Fibroblast of lung (primary cell): ENCODE data around the gene NLRP1. TPM values are rescaled to one million over a fixed set of nuclear protein-coding genes. Genes with fewer than 3 reads are reported as not detected.

ENCODE experiments used
- DNase-seq, 2 donors: peaks; one replicate each; pipeline versions ENCODE4 v3.0.0 to v3.0.0-alpha.2; 2010; ENCODE audit warnings: low read depth in 2 of 2
- H2AFZ ChIP-seq: 2 replicates; pipeline ENCODE4 v1.5.1; 2012; ENCODE audit warnings: low read length, control low read depth, inconsistent platforms
- H3K27ac ChIP-seq: 2 replicates; pipeline ENCODE4 v1.5.1; 2011; ENCODE audit warnings: low read length, control low read depth; ENCODE audit not compliant: insufficient read depth
- H3K27me3 ChIP-seq: 2 replicates; pipeline ENCODE4 v1.5.1; 2011; ENCODE audit warnings: mild to moderate bottlenecking, low read length; ENCODE audit not compliant: control insufficient read depth, insufficient read depth
- H3K36me3 ChIP-seq: 2 replicates; pipeline ENCODE4 v1.5.1; 2011; ENCODE audit warnings: low read length; ENCODE audit not compliant: control insufficient read depth, insufficient read depth
- H3K4me1 ChIP-seq: 2 replicates; pipeline ENCODE4 v1.5.1; 2011; ENCODE audit warnings: low read length; ENCODE audit not compliant: control insufficient read depth, insufficient read depth; ENCODE audit errors: extremely low read depth
- H3K4me2 ChIP-seq: 2 replicates; pipeline ENCODE4 v1.5.1; 2011; ENCODE audit warnings: low read length, control low read depth; ENCODE audit not compliant: insufficient read depth; ENCODE audit errors: extremely low read depth
- H3K4me3 ChIP-seq, 4 experiments: fragments of 200-600 bp in 1 of 4; sonication (generic) in 1 of 4; replicated peaks in 1 of 4; 2 replicates each; pipeline ENCODE4 v1.5.1; 2011 to 2016; ENCODE audit warnings: low read length in 4 of 4, low read depth in 3 of 4, mild to moderate bottlenecking in 3 of 4, control low read depth in 2 of 4, inconsistent platforms in 1 of 4, mixed read lengths in 1 of 4; ENCODE audit not compliant: insufficient read depth in 1 of 4; ENCODE audit errors: control extremely low read depth in 1 of 4
- H3K79me2 ChIP-seq: 2 replicates; pipeline ENCODE4 v1.5.1; 2012; ENCODE audit warnings: mild to moderate bottlenecking, low read length, inconsistent platforms; ENCODE audit not compliant: control insufficient read depth, insufficient read depth
- H3K9ac ChIP-seq: 2 replicates; pipeline ENCODE4 v1.5.1; 2011; ENCODE audit warnings: mild to moderate bottlenecking, low read length, control low read depth; ENCODE audit not compliant: insufficient read depth
- H3K9me3 ChIP-seq: 2 replicates; pipeline ENCODE4 v1.5.1; 2012; ENCODE audit warnings: low read depth, low read length; ENCODE audit not compliant: control insufficient read depth, insufficient read depth
- H4K20me1 ChIP-seq: 2 replicates; pipeline ENCODE4 v1.5.1; 2011; ENCODE audit warnings: low read length; ENCODE audit not compliant: control insufficient read depth, insufficient read depth; ENCODE audit errors: extremely low read depth
- CTCF ChIP-seq, 2 donors: IDR thresholded peaks in 1 of 2; conservative IDR thresholded peaks in 1 of 2; 1 replicate in 1 of 2; 2 replicates in 1 of 2; pipeline ENCODE4 v1.5.1; 2011 to 2012; ENCODE audit warnings: low read length in 2 of 2, control low read depth in 1 of 2, inconsistent platforms in 1 of 2, low read depth in 1 of 2, mild to moderate bottlenecking in 1 of 2
- EZH2 ChIP-seq: IDR thresholded peaks from 2 replicates; pipeline ENCODE4 v1.5.1; 2012; ENCODE audit warnings: low read length, control low read depth, mild to moderate bottlenecking; ENCODE audit errors: missing control alignments
- polyA plus RNA-seq, 2 donors: library from polyadenylated mRNA; depleted of rRNA in 1 of 2; stranded (reverse) in 1 of 2; unstranded in 1 of 2; fragments of >200 nt; gene quantifications; 2 replicates each; pipeline ENCODE4 v1.2.1, GENCODE V29; 2011 to 2012; ENCODE audit warnings: missing spikeins in 1 of 2
- total RNA-seq: library from RNA; depleted of rRNA; stranded (reverse); fragments of >200 nt; gene quantifications from 2 replicates; pipeline ENCODE4 v1.2.1, GENCODE V29; 2014

NLRP1 gene
- total and polyA plus RNA-seq, 2 donors (not counting 1 experiment from before 2014, with no cell fraction given): 22.1 to 23.1 TPM

DNA sequence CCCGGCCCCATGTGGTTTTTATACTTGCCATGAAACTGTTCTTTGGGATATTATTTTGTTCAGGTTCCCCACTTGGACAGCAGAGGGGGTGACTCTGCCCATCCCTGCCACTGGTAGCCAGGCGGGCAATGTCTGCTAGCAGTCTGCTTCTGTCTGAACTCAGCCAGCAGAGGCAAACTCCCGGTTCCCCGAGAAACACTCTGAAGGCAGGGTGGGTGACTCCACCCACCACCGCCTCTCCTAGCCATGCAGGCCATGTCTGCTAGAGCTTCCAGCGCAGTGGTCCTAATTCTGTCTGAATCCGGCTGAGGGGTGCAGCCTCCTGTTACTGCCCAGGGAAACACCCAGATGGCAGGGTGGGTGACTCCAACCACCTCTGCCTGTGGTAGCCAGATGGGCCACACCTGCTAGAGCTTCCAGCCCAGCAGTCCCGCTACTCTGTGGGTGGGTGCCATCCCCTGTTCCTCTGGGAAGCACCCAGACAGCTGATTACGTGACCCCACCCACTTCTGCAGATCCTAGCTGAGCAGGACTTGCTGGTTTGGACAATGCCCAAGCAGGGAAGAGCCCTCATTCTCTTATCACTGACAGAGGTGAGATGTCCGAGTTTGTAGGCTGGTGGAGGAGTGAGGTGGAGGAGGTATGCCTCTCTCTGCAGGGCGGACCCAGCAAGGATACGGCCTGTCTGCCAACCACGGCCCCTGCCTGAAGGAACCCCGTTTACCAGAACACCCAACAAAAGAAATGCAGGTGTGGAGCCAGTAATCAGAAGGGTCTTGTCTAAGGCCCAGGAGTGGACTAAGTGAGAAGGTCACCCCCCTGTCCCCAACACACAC is 22.4 kb downstream of the NLRP1 start:
- no peak for DNase-seq
- Histone ChIP-seq H2AFZ (no peak overlapping the region), H3K4me1 (peaks cover 3% of the 10 kb centered on the region), H3K79me2 (no peaks in the 10 kb centered on the region), H3K9me3 (no peaks in the 10 kb centered on the region), H3K4me2 (no peak overlapping the region), H3K27ac (no peak overlapping the region), H3K27me3 (no peaks in the 10 kb centered on the region), H3K36me3 (peaks cover 3% of the 10 kb centered on the region), H4K20me1 (no peaks in the 10 kb centered on the region), H3K4me3 (no peak overlapping the region), H3K9ac (no peak overlapping the region)
- no peak for TF ChIP-seq EZH2
- TF ChIP-seq CTCF (conservative IDR thresholded peaks at IDR 0.05 in 1 of 2, IDR thresholded peaks at IDR 0.05 in 1 of 2; ENCODE audit: low read depth in 1 of 2, low read length in 2 of 2): no peak

DNA sequence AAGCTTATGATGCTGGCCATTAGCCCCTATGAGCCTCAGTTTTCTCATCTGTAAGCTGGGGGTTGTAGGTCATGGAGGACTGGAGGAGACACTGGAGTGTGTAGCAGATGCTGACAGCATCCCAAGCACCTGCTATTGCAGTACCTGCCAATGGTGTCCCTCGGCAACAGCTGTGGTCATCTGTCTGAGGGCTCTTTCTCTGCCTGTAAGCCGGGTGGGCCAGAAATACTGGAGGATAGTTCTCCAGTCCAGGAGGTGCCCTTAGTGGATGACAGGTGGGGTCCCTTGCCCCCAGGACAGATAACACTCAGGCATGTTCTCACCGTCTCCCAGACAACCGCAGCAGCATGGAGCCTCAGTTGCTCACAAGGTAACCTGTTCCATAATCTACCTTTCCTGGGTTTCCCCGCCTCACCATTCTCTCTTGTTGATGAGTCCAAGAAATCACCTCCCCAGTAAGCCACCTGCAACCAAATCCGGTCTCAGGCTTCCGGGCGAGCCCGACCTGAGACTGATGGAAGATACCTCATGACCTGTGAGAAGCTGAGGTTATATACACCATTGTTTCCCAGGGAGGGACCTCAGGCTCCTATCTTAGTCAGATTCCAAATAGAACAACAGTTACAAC is 23.8 kb downstream of the NLRP1 start:
- Histone ChIP-seq H3K4me1 (peaks cover 3% of the 10 kb centered on the region), H3K27ac (no peak overlapping the region), H3K79me2 (no peaks in the 10 kb centered on the region), H3K4me3 (no peak overlapping the region), H3K4me2 (no peak overlapping the region), H2AFZ (no peak overlapping the region), H3K9me3 (no peaks in the 10 kb centered on the region), H3K36me3 (peaks cover 3% of the 10 kb centered on the region), H4K20me1 (no peaks in the 10 kb centered on the region), H3K9ac (no peak overlapping the region), H3K27me3 (no peaks in the 10 kb centered on the region)
- no peak for DNase-seq
- TF ChIP-seq CTCF (conservative IDR thresholded peaks at IDR 0.05 in 1 of 2, IDR thresholded peaks at IDR 0.05 in 1 of 2; ENCODE audit: low read depth in 1 of 2, low read length in 2 of 2) (no peak), EZH2 (no peak)
